GM12892 (cell line): Measurements from ENCODE around the gene NDUFB2.

ENCODE experiments used
- POLR2A ChIP-seq: IDR thresholded peaks from 2 replicates; pipeline ENCODE4 v1.6.1; 2011; ENCODE audit warnings: low read depth, low read length, control low read depth
- POLR2AphosphoS5 ChIP-seq: IDR thresholded peaks from 2 replicates; pipeline ENCODE4 v1.6.1; 2011; ENCODE audit warnings: low read depth, low read length, control low read depth

- TF ChIP-seq POLR2AphosphoS5: no peak
- TF ChIP-seq POLR2A: no peak
Observed at GRCh38 chr7:140714331-140715040, 18.0 kb downstream of the NDUFB2 start.
